Sigmoid colon (tissue), 4 donors: ENCODE measurements around the gene PRKAG2.

Experiments used
- CTCF ChIP-seq, 4 experiments: fragments of 450-650 bp in 3 of 4; fragments of 200-600 bp in 1 of 4; IDR thresholded peaks; one replicate each; pipeline ENCODE4 v1.5.1; 2016 to 2019; ENCODE audit warnings: antibody characterized with exemption in 4 of 4, mild to moderate bottlenecking in 3 of 4, moderate library complexity in 2 of 4
- EP300 ChIP-seq, 4 donors: sonication (generic); formaldehyde crosslinking; IDR thresholded peaks; one replicate each; pipeline ENCODE4 v1.6.1; 2017; ENCODE audit warnings: antibody characterized with exemption in 4 of 4
- POLR2AphosphoS5 ChIP-seq, 4 donors: sonication (generic); formaldehyde crosslinking; IDR thresholded peaks; one replicate each; pipeline ENCODE4 v1.6.1; 2017; ENCODE audit warnings: antibody characterized with exemption in 4 of 4

GRCh38 chr7:151743481-151743983, 133.4 kb downstream of the PRKAG2 start:
- no peak for TF ChIP-seq EP300 (IDR thresholded peaks at IDR 0.05)
- no peak for TF ChIP-seq CTCF (IDR thresholded peaks at IDR 0.05)
- TF ChIP-seq POLR2AphosphoS5 (IDR thresholded peaks at IDR 0.05) = no peak
